Adrenal gland (tissue), 5 donors: ENCODE measurements around the gene MTG2.

Source experiments
- POLR2A ChIP-seq, 2 donors: fragments of 450-650 bp; IDR thresholded peaks; one replicate each; pipeline ENCODE4 v1.6.1; 2017; ENCODE audit warnings: antibody characterized with exemption in 2 of 2, mild to moderate bottlenecking in 2 of 2, moderate library complexity in 1 of 2
- TF ChIP-seq, protein P1 (sequence below), 6 experiments: fragments of 450-650 bp in 4 of 6; fragments of 200-600 bp in 2 of 6; sonication (generic) in 1 of 6; IDR thresholded peaks; 1 replicate in 5 of 6; 2 replicates in 1 of 6; pipeline versions ENCODE4 v1.5.1 to v1.8.0; 2016 to 2021; ENCODE audit warnings: antibody characterized with exemption in 6 of 6, mild to moderate bottlenecking in 2 of 6, moderate library complexity in 1 of 6
- donor health status: DM: no; HTN: no; CAD: no.

DNA sequence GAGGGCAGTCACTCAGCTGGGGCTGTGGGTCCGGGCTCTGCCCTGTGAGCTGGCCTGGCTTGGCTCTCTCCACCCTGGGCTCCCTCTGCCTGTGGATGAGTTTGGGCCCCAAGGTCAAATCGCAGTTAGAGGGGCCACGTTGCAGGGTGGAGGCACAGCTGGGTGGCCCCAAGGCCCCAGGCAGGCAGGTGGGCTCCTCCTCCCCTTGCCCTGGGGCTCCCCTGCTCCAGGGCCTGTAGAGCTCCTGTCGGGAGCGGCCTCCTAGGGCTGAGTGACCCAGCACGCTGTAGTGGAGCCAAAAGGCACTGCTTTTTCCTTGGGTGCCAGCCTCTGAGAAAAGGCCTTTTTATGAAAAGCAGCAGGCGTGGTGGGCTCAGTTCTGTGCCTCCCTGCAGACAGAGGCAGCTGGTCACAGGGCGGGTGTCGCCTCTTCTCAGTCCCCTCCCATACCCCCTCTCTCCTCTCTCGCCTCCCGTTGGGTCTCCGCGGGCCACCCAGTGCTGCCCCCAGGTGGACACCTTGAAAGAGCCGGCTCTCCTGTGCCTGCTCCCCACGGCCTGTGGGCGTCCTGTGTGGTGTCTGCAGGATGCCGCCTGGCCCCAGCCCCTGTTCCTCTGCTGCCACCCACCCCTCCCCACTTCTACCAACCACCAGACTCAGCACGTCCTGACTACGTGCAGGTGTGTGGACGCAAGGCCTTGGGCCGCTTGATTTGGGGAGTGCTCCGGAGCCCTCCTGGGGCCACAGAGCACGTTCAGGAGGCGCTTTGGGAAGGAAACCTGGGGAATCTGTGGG lies 26.0 kb upstream of the MTG2 start:
- TF ChIP-seq, protein P1, sequence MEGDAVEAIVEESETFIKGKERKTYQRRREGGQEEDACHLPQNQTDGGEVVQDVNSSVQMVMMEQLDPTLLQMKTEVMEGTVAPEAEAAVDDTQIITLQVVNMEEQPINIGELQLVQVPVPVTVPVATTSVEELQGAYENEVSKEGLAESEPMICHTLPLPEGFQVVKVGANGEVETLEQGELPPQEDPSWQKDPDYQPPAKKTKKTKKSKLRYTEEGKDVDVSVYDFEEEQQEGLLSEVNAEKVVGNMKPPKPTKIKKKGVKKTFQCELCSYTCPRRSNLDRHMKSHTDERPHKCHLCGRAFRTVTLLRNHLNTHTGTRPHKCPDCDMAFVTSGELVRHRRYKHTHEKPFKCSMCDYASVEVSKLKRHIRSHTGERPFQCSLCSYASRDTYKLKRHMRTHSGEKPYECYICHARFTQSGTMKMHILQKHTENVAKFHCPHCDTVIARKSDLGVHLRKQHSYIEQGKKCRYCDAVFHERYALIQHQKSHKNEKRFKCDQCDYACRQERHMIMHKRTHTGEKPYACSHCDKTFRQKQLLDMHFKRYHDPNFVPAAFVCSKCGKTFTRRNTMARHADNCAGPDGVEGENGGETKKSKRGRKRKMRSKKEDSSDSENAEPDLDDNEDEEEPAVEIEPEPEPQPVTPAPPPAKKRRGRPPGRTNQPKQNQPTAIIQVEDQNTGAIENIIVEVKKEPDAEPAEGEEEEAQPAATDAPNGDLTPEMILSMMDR (IDR thresholded peaks at IDR 0.05), result peak; percentile 65 to 74 (median 72)
- no peak for TF ChIP-seq POLR2A (IDR thresholded peaks at IDR 0.05)
